CD14-positive monocyte (primary cell): ENCODE measurements around the gene ANGPTL8. TPM values are rescaled to one million over a fixed set of nuclear protein-coding genes. Genes with fewer than 3 reads are reported as not detected.
A peak's percentile ranks its signal among the peaks of the same experiment; 100 is the strongest.

Experiments
- DNase-seq, 3 donors: peaks; one replicate each; pipeline ENCODE4 v3.0.0-alpha.2; 2011 to 2022
- H2AFZ ChIP-seq: 2 replicates; pipeline ENCODE4 v1.6.0; 2012; ENCODE audit warnings: mild to moderate bottlenecking, low read depth, low read length, inconsistent platforms; ENCODE audit not compliant: insufficient read depth, poor library complexity, severe bottlenecking
- H3K27ac ChIP-seq, 2 donors: 1 replicate in 1 of 2; 2 replicates in 1 of 2; pipeline ENCODE4 v1.5.1; 2012 to 2013; ENCODE audit warnings: low read length in 2 of 2, control low read depth in 1 of 2, inconsistent platforms in 1 of 2, low read depth in 1 of 2, mild to moderate bottlenecking in 1 of 2
- H3K27me3 ChIP-seq, 2 donors: one replicate each; pipeline versions ENCODE4 v1.6.0 to v1.6.1; 2011 to 2013; ENCODE audit warnings: low read length in 2 of 2; ENCODE audit not compliant: control insufficient read depth in 2 of 2, insufficient read depth in 2 of 2
- H3K36me3 ChIP-seq, 2 donors: replicated peaks in 1 of 2; 1 replicate in 1 of 2; 2 replicates in 1 of 2; pipeline versions ENCODE4 v1.5.1 to v1.6.1; 2012 to 2013; ENCODE audit warnings: low read length in 2 of 2, control low read depth in 1 of 2, inconsistent platforms in 1 of 2, mild to moderate bottlenecking in 1 of 2; ENCODE audit not compliant: insufficient read depth in 2 of 2, control insufficient read depth in 1 of 2
- H3K4me1 ChIP-seq, 2 donors: 1 replicate in 1 of 2; 2 replicates in 1 of 2; pipeline versions ENCODE4 v1.5.1 to v1.6.1; 2012 to 2013; ENCODE audit warnings: low read length in 2 of 2, control low read depth in 1 of 2, inconsistent platforms in 1 of 2, mild to moderate bottlenecking in 1 of 2, moderate library complexity in 1 of 2; ENCODE audit not compliant: insufficient read depth in 2 of 2, control insufficient read depth in 1 of 2
- H3K4me2 ChIP-seq: replicated peaks from 2 replicates; pipeline ENCODE3; 2012; ENCODE audit warnings: low read length, moderate library complexity, mild to moderate bottlenecking; ENCODE audit not compliant: poor library complexity, severe bottlenecking; ENCODE audit errors: extremely low read depth
- H3K4me3 ChIP-seq, 3 experiments: fragments of 200-600 bp in 1 of 3; sonication (generic) in 1 of 3; replicated peaks in 1 of 3; 1 replicate in 2 of 3; 2 replicates in 1 of 3; pipeline ENCODE4 v1.5.1; 2011 to 2013; ENCODE audit warnings: low read length in 3 of 3, mild to moderate bottlenecking in 3 of 3, control low read depth in 2 of 3, low read depth in 2 of 3, inconsistent platforms in 1 of 3, moderate library complexity in 1 of 3
- H3K79me2 ChIP-seq: 2 replicates; pipeline ENCODE4 v1.6.0; 2012; ENCODE audit warnings: mild to moderate bottlenecking, control low read depth, inconsistent platforms, low read length, moderate library complexity; ENCODE audit not compliant: insufficient read depth
- H3K9ac ChIP-seq: 2 replicates; pipeline ENCODE4 v1.6.0; 2017; ENCODE audit warnings: low read length, mild to moderate bottlenecking; ENCODE audit not compliant: insufficient read depth, poor library complexity, severe bottlenecking
- H3K9me3 ChIP-seq, 2 donors: replicated peaks in 1 of 2; 1 replicate in 1 of 2; 2 replicates in 1 of 2; pipeline versions ENCODE4 v1.5.1 to v1.6.1; 2012 to 2013; ENCODE audit warnings: low read length in 2 of 2, control low read depth in 1 of 2; ENCODE audit not compliant: control insufficient read depth in 1 of 2, insufficient read depth in 1 of 2
- H4K20me1 ChIP-seq: 2 replicates; pipeline ENCODE4 v1.6.0; 2012; ENCODE audit warnings: mild to moderate bottlenecking, low read length, control low read depth, moderate library complexity; ENCODE audit not compliant: insufficient read depth
- H3K27ac Mint-ChIP-seq, 7 donors: one replicate each; pipeline ENCODE4 v1.8.0; 2020; ENCODE audit warnings: mild to moderate bottlenecking in 7 of 7, mixed read lengths in 7 of 7, moderate library complexity in 6 of 7, inconsistent platforms in 2 of 7
- H3K27me3 Mint-ChIP-seq, 3 donors: one replicate each; pipeline ENCODE4 v1.8.0; 2021 to 2022; ENCODE audit warnings: low read depth in 3 of 3, mild to moderate bottlenecking in 3 of 3, mixed read lengths in 3 of 3, moderate library complexity in 3 of 3, inconsistent platforms in 1 of 3
- H3K36me3 Mint-ChIP-seq, 2 donors: one replicate each; pipeline ENCODE4 v1.8.0; 2020; ENCODE audit warnings: mixed read lengths in 2 of 2, inconsistent platforms in 1 of 2, mild to moderate bottlenecking in 1 of 2
- H3K4me1 Mint-ChIP-seq: one replicate; pipeline ENCODE4 v1.8.0; 2020; ENCODE audit warnings: mild to moderate bottlenecking, mixed read lengths
- H3K4me3 Mint-ChIP-seq, 2 donors: one replicate each; pipeline ENCODE4 v1.8.0; 2020; ENCODE audit warnings: mild to moderate bottlenecking in 2 of 2, mixed read lengths in 2 of 2, moderate library complexity in 1 of 2
- H3K9me3 Mint-ChIP-seq, 7 donors: one replicate each; pipeline ENCODE4 v1.8.0; 2020 to 2022; ENCODE audit warnings: mixed read lengths in 7 of 7, mild to moderate bottlenecking in 6 of 7, moderate library complexity in 6 of 7, inconsistent platforms in 2 of 7
- WGBS: methylation state at CpG from one replicate; pipeline ENCODE4 v1.1.5; 2013; ENCODE audit warnings: missing lambda C conversion rate; ENCODE audit not compliant: insufficient coverage; 5-methylcytosine and 5-hydroxymethylcytosine counted together
- intact Hi-C, 2 donors: fragments of 100-400 bp; cut with micrococcal nuclease; formaldehyde crosslinking; loops; one replicate each; pipeline versions ENCODE4 v1.15.0 to v1.15.1; 2023
- polyA plus RNA-seq, 3 donors: library from polyadenylated mRNA; depleted of rRNA in 1 of 3; unstranded in 2 of 3; stranded (reverse) in 1 of 3; fragments of 300-500 nt in 2 of 3; fragments of >200 nt in 1 of 3; fragmentation: Illumina TruSeq in 2 of 3; gene quantifications; 1 replicate in 2 of 3; 2 replicates in 1 of 3; pipeline ENCODE4 v1.2.3, GENCODE V29; 2012 to 2021
- TF ChIP-seq, protein P1 (sequence below): fragments of 200-600 bp; IDR thresholded peaks from one replicate; pipeline ENCODE4 v1.8.0; 2022; ENCODE audit warnings: antibody characterized with exemption, mild to moderate bottlenecking

The ANGPTL8 gene
- polyA plus RNA-seq, 3 donors: not detected

DNA sequence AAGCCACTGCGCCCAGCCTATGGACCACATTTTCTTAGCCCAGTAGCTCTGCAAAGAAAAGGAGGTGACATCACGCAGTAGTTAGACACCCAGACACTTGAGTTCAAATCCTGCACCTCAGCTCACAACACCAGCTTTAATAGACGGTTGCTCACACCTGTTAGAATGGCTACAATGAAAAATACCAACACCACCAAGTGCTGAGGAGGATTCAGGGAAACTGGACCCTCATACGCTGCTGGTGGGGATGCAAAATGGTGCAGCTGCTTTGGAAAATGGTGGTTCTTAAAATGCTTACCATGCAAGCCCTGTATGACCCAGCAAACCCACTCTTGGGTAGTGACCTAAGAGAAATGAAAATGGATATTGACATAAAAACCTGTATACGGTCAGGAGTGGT, 34.6 kb downstream of the ANGPTL8 start:
- no peaks in the 10 kb centered on the region for H3K9me3 ChIP-seq
- Mint-ChIP-seq H3K9me3 (peaks cover 0 to 18% (median 4%) of the 10 kb centered on the region in 7 donors), H3K36me3 (no peaks in the 10 kb centered on the region), H3K27me3 (peaks cover 56 to 80% (median 72%) of the 10 kb centered on the region in 3 donors), H3K4me3 (peak overlapping the region in 1 of 2 donors; percentile 48), H3K4me1 (no peaks in the 10 kb centered on the region), H3K27ac (no peak overlapping the region)
- no peak overlapping the region for H3K4me3 ChIP-seq
- intact Hi-C loops: no loop called here
- H2AFZ ChIP-seq: no peak overlapping the region
- no peaks in the 10 kb centered on the region for H3K36me3 ChIP-seq
- H4K20me1 ChIP-seq: no peaks in the 10 kb centered on the region
- 100% methylated on average over 1 of the region's 5 CpGs for WGBS
- H3K27ac ChIP-seq: no peak overlapping the region
- H3K79me2 ChIP-seq: no peaks in the 10 kb centered on the region
- no peak overlapping the region for H3K9ac ChIP-seq
- peaks cover 15 to 54% of the 10 kb centered on the region in 2 donors for H3K27me3 ChIP-seq
- H3K4me2 ChIP-seq: no peak overlapping the region
- TF ChIP-seq, protein P1, sequence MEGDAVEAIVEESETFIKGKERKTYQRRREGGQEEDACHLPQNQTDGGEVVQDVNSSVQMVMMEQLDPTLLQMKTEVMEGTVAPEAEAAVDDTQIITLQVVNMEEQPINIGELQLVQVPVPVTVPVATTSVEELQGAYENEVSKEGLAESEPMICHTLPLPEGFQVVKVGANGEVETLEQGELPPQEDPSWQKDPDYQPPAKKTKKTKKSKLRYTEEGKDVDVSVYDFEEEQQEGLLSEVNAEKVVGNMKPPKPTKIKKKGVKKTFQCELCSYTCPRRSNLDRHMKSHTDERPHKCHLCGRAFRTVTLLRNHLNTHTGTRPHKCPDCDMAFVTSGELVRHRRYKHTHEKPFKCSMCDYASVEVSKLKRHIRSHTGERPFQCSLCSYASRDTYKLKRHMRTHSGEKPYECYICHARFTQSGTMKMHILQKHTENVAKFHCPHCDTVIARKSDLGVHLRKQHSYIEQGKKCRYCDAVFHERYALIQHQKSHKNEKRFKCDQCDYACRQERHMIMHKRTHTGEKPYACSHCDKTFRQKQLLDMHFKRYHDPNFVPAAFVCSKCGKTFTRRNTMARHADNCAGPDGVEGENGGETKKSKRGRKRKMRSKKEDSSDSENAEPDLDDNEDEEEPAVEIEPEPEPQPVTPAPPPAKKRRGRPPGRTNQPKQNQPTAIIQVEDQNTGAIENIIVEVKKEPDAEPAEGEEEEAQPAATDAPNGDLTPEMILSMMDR: no peak
- no peak for DNase-seq
- H3K4me1 ChIP-seq: peaks cover under 1% of the 10 kb centered on the region in 2 donors

DNA sequence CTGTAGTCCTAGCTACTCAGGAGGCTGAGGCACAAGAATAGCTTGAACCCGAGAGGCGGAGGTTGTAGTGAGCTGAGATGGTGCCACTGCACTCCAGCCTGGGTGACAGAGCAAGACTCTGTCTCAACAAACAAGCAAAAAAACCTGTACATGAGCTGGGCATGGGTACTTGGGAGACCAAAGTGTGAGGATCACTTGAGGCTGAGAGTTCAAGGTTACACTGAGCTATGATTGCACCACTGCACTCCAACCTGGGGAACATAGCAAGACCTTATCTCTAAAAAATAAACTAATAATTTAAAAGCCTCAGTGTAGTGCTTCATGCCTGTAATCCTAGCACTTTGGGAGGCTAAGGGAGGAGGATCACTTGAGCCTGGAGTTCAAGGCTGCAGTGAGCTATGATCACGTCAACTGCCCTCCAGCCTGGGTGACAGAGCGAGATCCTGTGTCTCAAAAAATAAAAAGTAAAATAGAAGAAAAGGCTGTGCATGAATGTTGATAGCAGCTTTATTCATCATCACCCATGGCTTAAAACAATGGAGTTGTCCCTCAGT, 35.2 kb downstream of the ANGPTL8 start:
- peaks cover 50 to 76% (median 66%) of the 10 kb centered on the region in 3 donors for H3K27me3 Mint-ChIP-seq
- peaks cover 5% of the 10 kb centered on the region for H3K4me1 Mint-ChIP-seq
- H3K36me3 ChIP-seq: no peaks in the 10 kb centered on the region
- no peak overlapping the region for H3K9ac ChIP-seq
- no peak overlapping the region for H3K4me2 ChIP-seq
- no peak overlapping the region for H3K4me3 ChIP-seq
- H3K4me3 Mint-ChIP-seq: peak overlapping the region in 1 of 2 donors; percentile 64
- whole genome bisulfite sequencing: no CpG with 5 or more reads among the region's 4 CpGs
- H3K27ac Mint-ChIP-seq: peak overlapping the region in 1 of 7 donors; percentile 11
- intact Hi-C loops: no loop called here
- H3K79me2 ChIP-seq: no peaks in the 10 kb centered on the region
- H3K27me3 ChIP-seq: peaks cover 15 to 48% of the 10 kb centered on the region in 2 donors
- peaks cover 0 to 21% (median 8%) of the 10 kb centered on the region in 7 donors for H3K9me3 Mint-ChIP-seq
- H3K36me3 Mint-ChIP-seq: no peaks in the 10 kb centered on the region
- H3K27ac ChIP-seq: no peak overlapping the region
- H4K20me1 ChIP-seq: no peaks in the 10 kb centered on the region
- no peak for DNase-seq
- peaks cover 7% of the 10 kb centered on the region in 2 donors for H3K4me1 ChIP-seq
- H3K9me3 ChIP-seq: no peaks in the 10 kb centered on the region
- H2AFZ ChIP-seq: no peak overlapping the region
- TF ChIP-seq, protein P1: no peak
